T-helper 2 cell treated with Interferon-gamma antibody and Interleukin-4, amounts not matched to agents 5 μg/mL and 100 μg/mL, for 36 hours (primary cell): ENCODE data around the gene NAA10.

Experiments
- DNase-seq: peaks from one replicate; pipeline ENCODE4 v3.0.0; 2021; ENCODE audit warnings: low spot score
- H3K27ac Mint-ChIP-seq: one replicate; pipeline ENCODE4 v1.8.0; 2021; ENCODE audit warnings: mild to moderate bottlenecking, mixed read lengths
- H3K27me3 Mint-ChIP-seq: one replicate; pipeline ENCODE4 v1.8.0; 2021; ENCODE audit warnings: low read depth, mixed read lengths
- H3K36me3 Mint-ChIP-seq: one replicate; pipeline ENCODE4 v1.8.0; 2021; ENCODE audit warnings: low read depth, mixed read lengths
- H3K4me1 Mint-ChIP-seq: one replicate; pipeline ENCODE4 v1.8.0; 2021; ENCODE audit warnings: low read depth, mixed read lengths
- H3K4me3 Mint-ChIP-seq: one replicate; pipeline ENCODE4 v1.8.0; 2022; ENCODE audit warnings: mild to moderate bottlenecking, moderate library complexity, mixed read lengths
- H3K9me3 Mint-ChIP-seq: one replicate; pipeline ENCODE4 v1.8.0; 2021; ENCODE audit warnings: mixed read lengths

The NAA10 gene

GRCh38 chrX:153934148-153934761 is 582 bp downstream of the NAA10 start:
- peaks cover 7% of the 10 kb centered on the region for H3K4me1 Mint-ChIP-seq
- peak overlapping the region; percentile 57 for H3K27ac Mint-ChIP-seq
- H3K9me3 Mint-ChIP-seq = no peaks in the 10 kb centered on the region
- H3K36me3 Mint-ChIP-seq = peaks cover 10% of the 10 kb centered on the region
- no peak for DNase-seq
- peak overlapping the region; percentile 86 for H3K4me3 Mint-ChIP-seq
- no peaks in the 10 kb centered on the region for H3K27me3 Mint-ChIP-seq

DNA sequence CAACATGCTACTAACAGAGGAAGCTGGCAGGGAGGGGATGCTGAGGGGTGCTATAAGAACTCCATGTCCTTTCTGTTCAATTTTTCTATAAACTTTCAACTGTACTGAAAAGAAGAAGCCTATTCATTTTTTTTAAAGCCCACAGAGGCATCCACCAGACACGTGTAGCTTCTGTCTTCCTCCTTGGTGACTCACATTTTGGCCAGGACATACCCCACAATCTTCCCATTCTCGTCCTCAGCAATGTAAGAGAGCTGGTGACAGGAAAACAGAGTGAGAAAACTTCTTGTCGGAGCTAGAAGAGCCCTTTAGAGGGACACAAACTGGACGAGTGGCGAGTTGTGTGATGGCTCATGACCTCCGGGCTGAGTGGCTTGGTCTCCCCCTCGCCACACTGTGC is 1.1 kb downstream of the NAA10 start:
- peaks cover 11% of the 10 kb centered on the region for H3K4me1 Mint-ChIP-seq
- H3K9me3 Mint-ChIP-seq = no peaks in the 10 kb centered on the region
- peak overlapping the region; percentile 57 for H3K27ac Mint-ChIP-seq
- no peak for DNase-seq
- H3K27me3 Mint-ChIP-seq = no peaks in the 10 kb centered on the region
- peak overlapping the region; percentile 86 for H3K4me3 Mint-ChIP-seq
- H3K36me3 Mint-ChIP-seq = peaks cover 11% of the 10 kb centered on the region

GRCh38 chrX:153932220-153932915 is 2.5 kb downstream of the NAA10 start:
- Mint-ChIP-seq H3K27ac (no peak overlapping the region), H3K9me3 (no peaks in the 10 kb centered on the region), H3K27me3 (no peaks in the 10 kb centered on the region), H3K4me1 (peaks cover 13% of the 10 kb centered on the region), H3K36me3 (peaks cover 12% of the 10 kb centered on the region), H3K4me3 (no peak overlapping the region)
- DNase-seq = no peak

DNA sequence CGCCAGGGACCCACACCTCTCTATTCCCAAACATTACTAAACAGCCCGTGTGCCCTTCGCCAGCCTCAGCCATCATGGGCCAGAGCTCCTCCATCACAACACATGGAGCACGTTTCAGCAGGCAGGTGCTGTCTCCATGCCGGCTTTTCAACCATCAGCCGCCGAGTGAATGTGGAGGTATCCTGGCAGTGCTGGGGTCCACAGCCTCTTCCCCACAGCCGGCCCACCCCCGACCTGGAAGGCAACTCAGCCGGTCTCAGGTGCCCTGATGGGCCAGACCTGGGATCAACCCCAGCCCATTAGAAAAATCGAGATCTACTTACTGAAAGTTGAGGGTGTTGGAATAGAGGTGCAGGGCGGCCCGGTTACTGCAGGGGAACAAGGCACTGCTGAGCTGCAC is 3.1 kb downstream of the NAA10 start:
- Mint-ChIP-seq H3K27ac (no peak overlapping the region), H3K27me3 (no peaks in the 10 kb centered on the region), H3K9me3 (no peaks in the 10 kb centered on the region), H3K4me1 (peaks cover 18% of the 10 kb centered on the region), H3K36me3 (peaks cover 12% of the 10 kb centered on the region), H3K4me3 (no peak overlapping the region)
- no peak for DNase-seq

- no peak overlapping the region for H3K27ac Mint-ChIP-seq
- no peak for DNase-seq
- H3K4me3 Mint-ChIP-seq = no peak overlapping the region
- no peaks in the 10 kb centered on the region for H3K9me3 Mint-ChIP-seq
- H3K4me1 Mint-ChIP-seq = peaks cover 17% of the 10 kb centered on the region
- H3K27me3 Mint-ChIP-seq = no peaks in the 10 kb centered on the region
- H3K36me3 Mint-ChIP-seq = peaks cover 12% of the 10 kb centered on the region
These were observed 3.7 kb downstream of the NAA10 start for GRCh38 chrX:153931151-153931550.

DNA sequence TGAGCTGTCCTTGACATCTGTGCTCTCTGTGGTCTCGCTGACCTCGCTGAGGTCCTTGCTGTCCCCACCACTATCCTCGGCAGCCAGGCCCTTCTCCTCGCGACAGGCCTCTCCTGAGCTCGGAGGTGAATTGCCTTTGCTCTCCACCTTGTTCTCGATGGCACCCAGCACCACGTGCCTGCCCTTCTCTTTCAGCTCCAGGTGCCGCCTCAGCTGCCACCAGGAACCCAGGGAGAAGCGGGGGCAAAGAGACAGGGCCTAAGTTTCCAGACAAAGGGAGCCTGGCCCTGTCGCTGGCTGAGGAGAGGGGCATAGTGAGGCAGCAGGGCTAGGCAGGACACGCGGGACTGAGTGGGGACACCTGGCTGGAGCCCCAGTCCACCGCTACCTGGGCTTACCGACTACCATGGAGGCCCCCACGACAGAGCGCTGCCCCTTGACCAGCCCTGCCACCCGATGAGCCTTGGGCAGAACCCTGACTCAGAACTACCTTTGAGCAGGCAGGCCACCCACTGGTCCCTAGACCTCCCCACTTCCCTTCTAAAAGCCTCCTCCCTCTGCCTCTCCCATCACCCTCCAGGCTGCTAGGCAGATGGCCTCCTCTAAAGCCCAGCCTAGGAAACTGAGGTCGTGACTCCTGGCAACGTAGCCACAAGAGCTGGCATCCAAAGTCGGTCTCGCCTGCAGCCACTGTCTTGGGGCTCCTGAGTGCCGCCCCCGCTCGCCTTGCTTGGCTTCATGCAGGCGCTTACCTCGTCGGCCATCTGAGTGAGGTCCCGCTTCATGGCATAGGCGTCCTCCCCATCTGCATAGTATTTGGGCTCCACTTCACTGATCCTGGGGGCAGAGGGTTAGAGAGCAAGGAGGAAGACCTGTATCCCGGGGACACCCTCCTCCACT is 4.6 kb downstream of the NAA10 start:
- no peaks in the 10 kb centered on the region for H3K9me3 Mint-ChIP-seq
- no peaks in the 10 kb centered on the region for H3K27me3 Mint-ChIP-seq
- no peak for DNase-seq
- H3K27ac Mint-ChIP-seq = peak overlapping the region; percentile 55
- H3K4me3 Mint-ChIP-seq = peak overlapping the region; percentile 18
- peaks cover 16% of the 10 kb centered on the region for H3K36me3 Mint-ChIP-seq
- peaks cover 17% of the 10 kb centered on the region for H3K4me1 Mint-ChIP-seq

- no peak for DNase-seq
- Mint-ChIP-seq H3K27me3 (no peaks in the 10 kb centered on the region), H3K36me3 (peaks cover 21% of the 10 kb centered on the region), H3K4me3 (peak overlapping the region; percentile 69), H3K27ac (no peak overlapping the region), H3K9me3 (no peaks in the 10 kb centered on the region), H3K4me1 (peaks cover 17% of the 10 kb centered on the region)
These were observed 5.3 kb downstream of the NAA10 start for GRCh38 chrX:153929576-153929975.

- no peaks in the 10 kb centered on the region for H3K9me3 Mint-ChIP-seq
- DNase-seq = no peak
- H3K4me1 Mint-ChIP-seq = peaks cover 13% of the 10 kb centered on the region
- peaks cover 28% of the 10 kb centered on the region for H3K36me3 Mint-ChIP-seq
- H3K4me3 Mint-ChIP-seq = peak overlapping the region; percentile 69
- H3K27me3 Mint-ChIP-seq = no peaks in the 10 kb centered on the region
- H3K27ac Mint-ChIP-seq = peak overlapping the region; percentile 77
These were observed 6.0 kb downstream of the NAA10 start for GRCh38 chrX:153928846-153929245.

DNA sequence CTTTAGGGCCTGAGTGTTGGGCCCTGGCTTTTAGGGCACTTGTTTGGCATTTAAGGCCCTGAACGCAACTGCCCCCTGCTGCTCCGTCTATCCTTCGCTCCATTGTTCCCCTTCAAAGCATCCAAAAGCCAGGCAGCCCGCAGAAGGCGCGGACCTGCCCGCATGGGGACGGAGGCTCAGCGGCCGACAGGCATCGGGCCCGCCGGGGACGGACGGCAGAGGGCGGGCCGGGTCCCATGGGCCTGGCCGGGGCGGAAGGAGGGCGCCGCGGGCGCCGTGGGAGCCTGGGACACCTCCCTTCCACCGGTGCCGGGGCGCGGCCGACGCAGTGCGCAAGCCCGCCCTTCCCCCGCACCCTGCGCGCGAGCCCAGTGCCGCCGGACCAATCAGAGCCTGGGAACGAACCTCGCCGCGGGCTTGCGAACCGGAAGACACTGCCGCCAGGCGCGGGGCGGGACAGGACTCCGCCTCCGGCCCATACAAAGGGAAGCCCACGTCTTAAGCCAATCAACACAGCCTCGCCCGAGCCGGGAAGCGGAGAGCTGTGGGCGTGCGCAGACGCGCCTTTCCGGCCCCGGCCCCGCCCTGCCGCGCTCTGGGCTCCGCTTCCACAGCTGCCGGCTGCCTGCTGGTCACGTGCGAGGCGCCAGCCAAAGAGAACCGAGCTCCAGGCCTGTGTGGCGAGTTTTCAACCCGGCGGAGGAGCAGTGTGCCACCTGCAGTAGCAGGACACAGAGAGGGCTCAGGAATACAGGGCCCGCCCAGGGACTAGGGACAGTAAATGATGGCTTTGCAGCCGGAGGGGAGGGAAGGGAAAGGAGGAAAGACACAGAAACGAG is 6.7 kb downstream of the NAA10 start:
- Mint-ChIP-seq H3K4me1 (peaks cover 16% of the 10 kb centered on the region), H3K27ac (peak overlapping the region; percentile 97), H3K4me3 (peak overlapping the region; percentile 90), H3K27me3 (no peaks in the 10 kb centered on the region), H3K36me3 (peaks cover 35% of the 10 kb centered on the region), H3K9me3 (no peaks in the 10 kb centered on the region)
- DNase-seq = peak; percentile 94

DNA sequence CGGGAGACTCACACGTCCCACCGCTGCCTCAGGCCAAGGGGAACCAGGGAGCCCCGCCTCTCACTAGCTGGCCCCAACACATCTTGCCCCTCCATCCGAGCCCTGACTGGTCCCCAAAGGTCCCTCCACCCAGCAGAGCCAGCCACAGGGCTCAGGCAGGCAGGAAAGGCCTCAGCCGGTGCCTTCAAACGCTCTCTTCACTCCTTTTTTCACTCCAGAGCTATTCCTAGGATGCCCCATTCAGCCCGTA is 7.2 kb downstream of the NAA10 start:
- Mint-ChIP-seq H3K4me1 (peaks cover 20% of the 10 kb centered on the region), H3K27ac (peak overlapping the region; percentile 97), H3K36me3 (peaks cover 36% of the 10 kb centered on the region), H3K4me3 (peak overlapping the region; percentile 90), H3K27me3 (no peaks in the 10 kb centered on the region), H3K9me3 (no peaks in the 10 kb centered on the region)
- no peak for DNase-seq

DNA sequence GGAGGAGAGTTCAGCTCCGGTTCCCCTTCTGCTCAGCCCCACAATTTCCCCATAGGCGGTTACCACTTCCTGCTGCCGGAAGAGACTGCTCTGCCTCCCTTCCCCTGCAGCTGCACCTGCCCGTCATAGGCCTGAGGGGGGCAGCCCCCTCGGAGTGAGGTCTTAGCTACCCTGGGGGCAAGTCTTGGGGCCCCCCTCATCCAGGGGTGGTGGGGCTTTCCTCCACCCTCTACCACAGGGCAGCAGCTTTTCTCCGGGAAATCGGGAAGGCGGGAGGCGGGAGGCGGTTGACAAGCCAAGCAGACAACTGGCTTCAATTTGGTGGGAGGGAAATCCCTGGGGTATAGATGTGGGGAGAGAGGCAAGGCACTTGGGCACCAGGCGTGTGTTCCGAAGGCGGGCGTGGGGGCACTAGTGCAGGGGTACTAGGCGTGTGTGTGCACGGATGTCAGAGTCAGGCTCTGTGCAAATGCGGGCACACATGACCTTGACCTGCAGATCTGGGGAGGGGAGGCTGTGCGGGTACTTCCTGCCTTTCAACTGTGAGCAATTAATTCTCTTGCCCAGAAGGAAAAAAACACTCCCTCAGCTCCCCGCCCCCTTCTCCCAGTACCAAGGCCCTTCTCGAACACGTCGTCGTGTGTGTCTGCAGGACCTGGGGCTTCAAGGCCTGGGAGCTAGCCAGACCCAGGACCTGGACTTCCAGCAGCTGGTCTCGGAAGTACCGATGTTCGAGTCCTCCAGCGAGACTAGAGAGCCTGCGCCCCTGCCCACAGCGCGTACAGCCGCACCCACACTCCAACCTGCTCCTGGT is 7.8 kb downstream of the NAA10 start:
- Mint-ChIP-seq H3K27ac (peak overlapping the region; percentile 97), H3K9me3 (no peaks in the 10 kb centered on the region), H3K4me1 (peaks cover 24% of the 10 kb centered on the region), H3K27me3 (no peaks in the 10 kb centered on the region), H3K4me3 (peak overlapping the region; percentile 90), H3K36me3 (peaks cover 40% of the 10 kb centered on the region)
- DNase-seq = peak; percentile 71

DNA sequence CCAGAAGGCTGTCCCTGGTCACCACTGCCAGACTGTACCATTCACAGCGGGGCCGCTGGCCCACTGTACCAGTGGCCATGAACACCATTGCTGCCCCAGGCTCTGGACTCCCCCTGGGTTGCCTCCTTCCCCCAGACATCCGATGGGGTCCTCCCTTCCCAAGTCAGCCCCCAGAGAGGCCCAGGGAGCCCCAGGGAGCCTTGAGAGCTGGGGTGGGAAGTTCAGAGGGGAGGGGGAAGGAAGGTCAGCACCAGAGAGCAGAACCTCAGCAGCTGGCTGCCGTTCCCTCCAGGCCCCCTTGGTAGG is 8.3 kb downstream of the NAA10 start:
- H3K4me1 Mint-ChIP-seq = peaks cover 25% of the 10 kb centered on the region
- H3K4me3 Mint-ChIP-seq = peak overlapping the region; percentile 90
- no peaks in the 10 kb centered on the region for H3K27me3 Mint-ChIP-seq
- H3K9me3 Mint-ChIP-seq = no peaks in the 10 kb centered on the region
- H3K27ac Mint-ChIP-seq = peak overlapping the region; percentile 97
- DNase-seq = no peak
- peaks cover 37% of the 10 kb centered on the region for H3K36me3 Mint-ChIP-seq
